Calu3 (cell line): ENCODE data around the gene MAPK7. TPM values are rescaled to one million over a fixed set of nuclear protein-coding genes. Genes with fewer than 3 reads are reported as not detected.

Experiments used
- Bru-seq: library from RNA; stranded (reverse); fragments of 400-500 nt; gene quantifications from one replicate; lab custom pipeline; 2021; lab: Mats Ljungman, UMichigan
- BruChase-seq, 2 experiments: library from RNA; stranded (reverse); fragments of 400-500 nt; gene quantifications; one replicate each; lab custom pipeline; 2021; lab: Mats Ljungman, UMichigan
- BruUV-seq: library from RNA; stranded (reverse); fragments of 400-500 nt; replicated peaks from 2 replicates; lab custom pipeline; 2021; lab: Mats Ljungman, UMichigan
- CTCF ChIA-PET: fragments of 300-600 bp; sonication (Branson Sonifier 250); formaldehyde crosslinking; loops from one replicate; lab custom pipeline; 2022; ENCODE audit warnings: antibody characterized with exemption; lab: Charles Lee
- DNase-seq: peaks from one replicate; pipeline ENCODE4 v3.0.0; 2022
- H3K27ac Mint-ChIP-seq: one replicate; pipeline ENCODE4 v1.8.0; 2022; ENCODE audit warnings: mixed read lengths; ENCODE audit not compliant: unreplicated experiment
- H3K27me3 Mint-ChIP-seq: one replicate; pipeline ENCODE4 v1.8.0; 2022; ENCODE audit warnings: mixed read lengths; ENCODE audit not compliant: unreplicated experiment
- H3K36me3 Mint-ChIP-seq: one replicate; pipeline ENCODE4 v1.8.0; 2022; ENCODE audit warnings: mild to moderate bottlenecking, moderate library complexity, mixed read lengths; ENCODE audit not compliant: insufficient read depth, unreplicated experiment
- H3K4me1 Mint-ChIP-seq: one replicate; pipeline ENCODE4 v1.8.0; 2022; ENCODE audit warnings: mild to moderate bottlenecking, low read depth, mixed read lengths; ENCODE audit not compliant: unreplicated experiment
- H3K4me3 Mint-ChIP-seq: one replicate; pipeline ENCODE4 v1.8.0; 2022; ENCODE audit warnings: mild to moderate bottlenecking, low read depth, moderate library complexity, mixed read lengths; ENCODE audit not compliant: unreplicated experiment
- H3K9me3 Mint-ChIP-seq: one replicate; pipeline ENCODE4 v1.8.0; 2022; ENCODE audit warnings: low read depth, mixed read lengths; ENCODE audit not compliant: unreplicated experiment
- intact Hi-C: fragments of 100-400 bp; cut with micrococcal nuclease; formaldehyde crosslinking; loops from one replicate; pipeline ENCODE4 v1.10.0; 2022; ENCODE audit not compliant: unreplicated experiment
- long read RNA-seq: library from polyadenylated mRNA; stranded (forward); transcript quantifications from one replicate; pipeline ENCODE4 v2.0.0, GENCODE V29; 2022
- total RNA-seq: library from RNA; stranded (reverse); gene quantifications from 2 replicates; pipeline ENCODE4 v1.2.3, GENCODE V29; 2022
- TF ChIP-seq, protein P1 (sequence below): fragments of 200-600 bp; IDR thresholded peaks from one replicate; pipeline ENCODE4 v1.8.0; 2022; ENCODE audit warnings: antibody characterized with exemption; ENCODE audit not compliant: unreplicated experiment

MAPK7 gene
- total RNA-seq: 15.0 and 19.3 TPM in 2 replicates
- percentile 52 among the genes with signal in this experiment for Bru-seq, nascent RNA
- percentile 57 among the genes with signal in this experiment for BruChase-seq, experiment 1, labeled RNA remaining after a 6-hour chase
- percentile 66 among the genes with signal in this experiment for BruChase-seq, experiment 2, labeled RNA remaining after a 2-hour chase
- long read RNA-seq, full-length matches to known transcripts: 10 of 18 reads
- long read RNA-seq, partial matches to known transcripts: 1 of 18 reads
- long read RNA-seq, other reads (novel, unspliced or antisense): 7 of 18 reads

DNA sequence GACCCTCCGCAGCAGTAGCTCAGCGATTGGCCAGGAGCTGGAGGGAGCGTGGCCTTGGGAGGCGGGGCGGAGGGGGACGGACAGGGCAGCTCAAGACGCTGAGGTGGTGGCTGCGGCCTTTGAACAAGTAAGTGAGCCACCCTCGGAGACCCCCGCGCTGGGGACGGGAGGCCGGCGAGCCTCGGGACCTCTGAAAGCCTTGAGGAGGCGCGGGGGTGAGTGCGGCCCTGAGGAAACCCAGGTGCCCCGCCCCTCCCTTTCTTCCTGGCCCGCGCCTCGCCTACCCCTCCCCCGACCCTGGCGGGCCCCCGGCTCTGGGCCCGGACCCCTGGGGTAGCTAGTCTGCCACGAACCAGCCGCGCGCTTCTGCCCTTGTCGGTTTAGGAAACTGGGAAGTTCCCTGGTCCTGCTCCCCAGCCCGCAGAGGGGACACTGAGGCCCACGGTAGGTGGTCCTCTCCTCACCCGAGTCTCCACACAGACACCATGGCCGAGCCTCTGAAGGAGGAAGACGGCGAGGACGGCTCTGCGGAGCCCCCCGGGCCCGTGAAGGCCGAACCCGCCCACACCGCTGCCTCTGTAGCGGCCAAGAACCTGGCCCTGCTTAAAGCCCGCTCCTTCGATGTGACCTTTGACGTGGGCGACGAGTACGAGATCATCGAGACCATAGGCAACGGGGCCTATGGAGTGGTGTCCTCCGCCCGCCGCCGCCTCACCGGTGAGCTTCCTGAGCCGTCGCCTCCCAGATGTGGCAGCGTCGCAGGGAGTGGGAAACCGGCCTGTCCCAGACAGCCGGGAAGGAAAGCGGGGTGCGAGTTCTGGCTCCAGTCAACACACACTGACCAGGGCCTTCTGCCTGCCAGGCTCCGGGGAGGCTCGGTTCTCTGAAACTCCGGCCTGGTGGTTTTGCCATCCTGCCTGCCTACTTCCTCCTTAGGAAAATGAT lies at the start of gene MAPK7:
TSS of gene MAPK7 (plus strand) at position 83 of the 945 bp plus-strand sequence. CDS start at position 486, 403 bp downstream.
- intact Hi-C loops: no loop called here
- Mint-ChIP-seq H3K27me3 (no peaks in the 10 kb centered on the region), H3K27ac (peak within 1 kb of the TSS; percentile 82), H3K4me1 (no peaks in the 10 kb centered on the region), H3K4me3 (peak within 1 kb of the TSS; percentile 92), H3K9me3 (no peaks in the 10 kb centered on the region), H3K36me3 (peaks cover 40% of the 10 kb centered on the region)
- CTCF ChIA-PET: interaction anchor here (0.6 to 1.4 kb wide), 3 partner anchors 13 to 384 kb away, joined by 3 to 6 read pairs (median 4); partner anchors contain the start of gene B9D1
- no TSS peak for BruUV-seq
- TF ChIP-seq, protein P1, sequence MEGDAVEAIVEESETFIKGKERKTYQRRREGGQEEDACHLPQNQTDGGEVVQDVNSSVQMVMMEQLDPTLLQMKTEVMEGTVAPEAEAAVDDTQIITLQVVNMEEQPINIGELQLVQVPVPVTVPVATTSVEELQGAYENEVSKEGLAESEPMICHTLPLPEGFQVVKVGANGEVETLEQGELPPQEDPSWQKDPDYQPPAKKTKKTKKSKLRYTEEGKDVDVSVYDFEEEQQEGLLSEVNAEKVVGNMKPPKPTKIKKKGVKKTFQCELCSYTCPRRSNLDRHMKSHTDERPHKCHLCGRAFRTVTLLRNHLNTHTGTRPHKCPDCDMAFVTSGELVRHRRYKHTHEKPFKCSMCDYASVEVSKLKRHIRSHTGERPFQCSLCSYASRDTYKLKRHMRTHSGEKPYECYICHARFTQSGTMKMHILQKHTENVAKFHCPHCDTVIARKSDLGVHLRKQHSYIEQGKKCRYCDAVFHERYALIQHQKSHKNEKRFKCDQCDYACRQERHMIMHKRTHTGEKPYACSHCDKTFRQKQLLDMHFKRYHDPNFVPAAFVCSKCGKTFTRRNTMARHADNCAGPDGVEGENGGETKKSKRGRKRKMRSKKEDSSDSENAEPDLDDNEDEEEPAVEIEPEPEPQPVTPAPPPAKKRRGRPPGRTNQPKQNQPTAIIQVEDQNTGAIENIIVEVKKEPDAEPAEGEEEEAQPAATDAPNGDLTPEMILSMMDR: no peak
- no peak for DNase-seq

DNA sequence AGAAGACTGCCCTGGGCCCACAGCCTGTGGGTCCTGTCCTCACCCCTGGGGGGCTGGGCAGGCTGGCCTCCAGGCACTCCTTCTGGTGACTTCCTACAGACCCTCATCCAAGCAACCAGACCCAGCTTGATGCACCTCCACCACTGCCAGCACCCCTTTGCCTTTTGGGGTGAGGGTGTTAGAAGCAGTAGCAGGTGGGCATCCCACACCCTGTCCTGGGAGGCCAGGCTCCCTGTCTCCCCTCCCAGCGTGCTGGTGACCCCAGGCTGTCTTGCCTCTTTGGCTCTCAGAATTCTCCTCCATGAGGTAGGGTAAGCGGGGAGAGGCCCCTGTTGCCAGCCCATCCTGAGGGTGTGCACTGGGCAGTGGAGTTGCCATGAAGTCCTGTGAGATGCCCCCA lies 49.2 kb upstream of the MAPK7 start:
- no peak for DNase-seq
- BruUV-seq: no TSS peak
- H3K27me3 Mint-ChIP-seq: no peaks in the 10 kb centered on the region

DNA sequence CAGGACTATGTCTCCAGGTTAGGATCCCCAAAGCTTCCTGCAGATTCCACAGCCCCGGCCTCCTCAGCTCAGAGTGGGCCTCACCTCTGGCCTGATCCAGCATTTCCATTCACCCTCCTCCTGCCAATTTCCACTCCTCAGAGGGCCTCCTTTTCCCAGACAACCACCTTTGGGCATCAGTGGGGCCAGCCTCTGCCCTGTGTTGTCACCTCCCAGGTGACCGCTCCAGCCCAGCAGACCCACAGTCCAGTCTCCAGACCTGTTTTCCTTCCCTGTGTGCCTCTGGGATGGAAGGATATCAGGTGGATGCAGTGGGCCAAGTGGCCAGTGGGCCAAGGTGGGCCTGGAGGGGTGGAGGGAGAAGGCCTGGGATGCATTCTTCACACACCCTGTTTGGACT lies 48.5 kb upstream of the MAPK7 start:
- CTCF ChIA-PET: no interaction called here
- TF ChIP-seq, protein P1: no peak
- no TSS peak for BruUV-seq
- H3K4me1 Mint-ChIP-seq: peaks cover 7% of the 10 kb centered on the region
- H3K27me3 Mint-ChIP-seq: no peaks in the 10 kb centered on the region
- H3K27ac Mint-ChIP-seq: no peak overlapping the region
- H3K4me3 Mint-ChIP-seq: no peak overlapping the region
- no peaks in the 10 kb centered on the region for H3K36me3 Mint-ChIP-seq
- no peak for DNase-seq
- intact Hi-C loops: no loop called here
- H3K9me3 Mint-ChIP-seq: no peaks in the 10 kb centered on the region

More for the DNA sequence above, 49.2 kb upstream of the MAPK7 start:
- TF ChIP-seq, protein P1: no peak
- H3K9me3 Mint-ChIP-seq: no peaks in the 10 kb centered on the region
- intact Hi-C loops: no loop called here
- no peak overlapping the region for H3K4me3 Mint-ChIP-seq
- peaks cover 7% of the 10 kb centered on the region for H3K4me1 Mint-ChIP-seq
- H3K27ac Mint-ChIP-seq: no peak overlapping the region
- H3K36me3 Mint-ChIP-seq: no peaks in the 10 kb centered on the region
- CTCF ChIA-PET: no interaction called here

DNA sequence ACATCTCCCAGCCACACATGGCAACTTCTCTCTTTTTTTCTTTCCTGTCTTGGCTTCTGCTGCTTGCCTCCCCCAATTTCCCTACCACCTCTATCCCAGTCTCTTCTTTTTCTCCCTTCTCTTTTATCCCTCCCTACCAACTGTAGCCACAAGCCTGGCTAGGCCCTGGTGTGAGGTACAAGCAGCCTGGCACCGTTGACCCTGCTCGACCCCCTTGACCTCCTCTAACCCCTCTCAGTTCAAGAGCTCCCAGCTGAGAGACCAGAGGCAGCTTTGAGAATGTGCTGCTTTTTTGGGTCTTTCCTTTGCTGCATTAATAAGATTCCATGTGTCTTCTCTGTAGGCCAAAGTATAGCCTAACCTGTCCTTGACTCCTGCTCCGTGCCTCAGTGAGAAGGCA lies 48.0 kb upstream of the MAPK7 start:
- peaks cover 7% of the 10 kb centered on the region for H3K4me1 Mint-ChIP-seq
- BruUV-seq: no TSS peak
- DNase-seq: no peak
- no peaks in the 10 kb centered on the region for H3K36me3 Mint-ChIP-seq
- intact Hi-C loops: no loop called here
- TF ChIP-seq, protein P1: no peak
- no peak overlapping the region for H3K4me3 Mint-ChIP-seq
- H3K27me3 Mint-ChIP-seq: no peaks in the 10 kb centered on the region
- CTCF ChIA-PET: no interaction called here
- H3K9me3 Mint-ChIP-seq: no peaks in the 10 kb centered on the region
- H3K27ac Mint-ChIP-seq: no peak overlapping the region
